ENCODE measurements around the gene RNU1-3.

The RNU1-3 gene

GRCh38 chr1:16617778-16618580 lies 48.8 kb downstream of the RNU1-3 start:
- peak in 1 of 2 donors; percentile 17 for DNase-seq

GRCh38 chr1:16617114-16617631 lies 49.6 kb downstream of the RNU1-3 start:
- peak in 1 of 2 donors; percentile 17 for DNase-seq
